GM12878 (cell line): ENCODE results near the gene PPP5C.

Source experiments
- CTCF ChIP-seq, 3 experiments: IDR thresholded peaks in 2 of 3; conservative IDR thresholded peaks in 1 of 3; 2 replicates each; pipeline ENCODE4 v1.5.1; 2011; ENCODE audit warnings: low read depth in 3 of 3, low read length in 3 of 3, mild to moderate bottlenecking in 3 of 3, control low read depth in 2 of 3, moderate library complexity in 2 of 3, inconsistent platforms in 1 of 3, mixed read lengths in 1 of 3; ENCODE audit not compliant: control insufficient read depth in 2 of 3, insufficient read depth in 1 of 3; ENCODE audit errors: extremely low read depth in 1 of 3
- EZH2 ChIP-seq: IDR thresholded peaks from 2 replicates; pipeline ENCODE4 v1.6.1; 2012; ENCODE audit warnings: low read depth, mild to moderate bottlenecking, control low read depth, inconsistent platforms, low read length, borderline replicate concordance; ENCODE audit not compliant: control insufficient read depth
- NR2C2 ChIP-seq: IDR thresholded peaks from 2 replicates; pipeline ENCODE4 v1.6.1; 2011; ENCODE audit warnings: borderline replicate concordance, low read depth; ENCODE audit not compliant: control insufficient read depth, insufficient read length
- RAD21 ChIP-seq: IDR thresholded peaks from 2 replicates; pipeline ENCODE4 v1.6.1; 2011; ENCODE audit warnings: mild to moderate bottlenecking, low read depth, low read length, moderate library complexity; ENCODE audit not compliant: insufficient read depth
- TF ChIP-seq, protein P1 (sequence below): fragments of 450-650 bp; IDR thresholded peaks from 2 replicates; pipeline ENCODE4 v1.6.1; 2016; ENCODE audit warnings: mild to moderate bottlenecking

DNA sequence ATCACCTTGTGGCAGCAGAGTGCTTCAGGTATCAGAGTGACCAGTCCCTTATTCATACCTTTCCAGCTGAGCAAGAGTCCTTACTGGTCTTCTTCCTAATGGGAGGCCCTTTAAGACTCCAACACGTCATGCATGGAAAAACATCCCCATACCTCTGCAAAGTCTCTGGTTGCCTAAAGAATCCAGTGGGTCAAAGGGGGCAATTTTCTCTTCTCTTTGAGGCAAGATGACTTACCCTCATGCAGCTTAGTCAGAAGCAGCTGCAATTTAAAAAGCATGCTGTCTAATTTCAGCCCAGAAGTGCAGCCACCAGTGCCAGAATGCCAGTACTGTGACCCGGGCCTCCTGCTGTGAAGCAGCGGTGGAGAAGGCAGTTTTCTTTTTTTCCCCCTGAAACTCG lies 18.7 kb downstream of the PPP5C start:
- TF ChIP-seq, protein P1, sequence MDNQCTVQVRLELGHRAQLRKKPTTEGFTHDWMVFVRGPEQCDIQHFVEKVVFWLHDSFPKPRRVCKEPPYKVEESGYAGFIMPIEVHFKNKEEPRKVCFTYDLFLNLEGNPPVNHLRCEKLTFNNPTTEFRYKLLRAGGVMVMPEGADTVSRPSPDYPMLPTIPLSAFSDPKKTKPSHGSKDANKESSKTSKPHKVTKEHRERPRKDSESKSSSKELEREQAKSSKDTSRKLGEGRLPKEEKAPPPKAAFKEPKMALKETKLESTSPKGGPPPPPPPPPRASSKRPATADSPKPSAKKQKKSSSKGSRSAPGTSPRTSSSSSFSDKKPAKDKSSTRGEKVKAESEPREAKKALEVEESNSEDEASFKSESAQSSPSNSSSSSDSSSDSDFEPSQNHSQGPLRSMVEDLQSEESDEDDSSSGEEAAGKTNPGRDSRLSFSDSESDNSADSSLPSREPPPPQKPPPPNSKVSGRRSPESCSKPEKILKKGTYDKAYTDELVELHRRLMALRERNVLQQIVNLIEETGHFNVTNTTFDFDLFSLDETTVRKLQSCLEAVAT = no peak
- TF ChIP-seq EZH2 (no peak), NR2C2 (no peak), CTCF (IDR thresholded peaks at IDR 0.05 in 2 of 3, conservative IDR thresholded peaks at IDR 0.05 in 1 of 3; ENCODE audit: control insufficient read depth in 2 of 3, extremely low read depth in 1 of 3, insufficient read depth in 1 of 3, low read depth in 3 of 3, low read length in 3 of 3) (no peak), RAD21 (no peak)
